Upper lobe of right lung (tissue), 1 donor: Measurements from ENCODE around the gene NCOR1. TPM values are rescaled to one million over a fixed set of nuclear protein-coding genes. Genes with fewer than 3 reads are reported as not detected.
"Not testable (repeated sequence)": the region's sequence is repeated elsewhere in the genome, so short reads cannot be mapped to it uniquely, and the experiment has no call there.

ENCODE experiments used
- ATAC-seq: fragments of 200-7000 bp; cut with Tn5 transposase; one replicate; pipeline ENCODE4 v1.9.1; 2020; ENCODE audit warnings: mild to moderate bottlenecking, moderate library complexity
- DNase-seq: peaks from one replicate; pipeline ENCODE4 v3.0.0-alpha.2; 2020
- H3K27ac ChIP-seq: fragments of 200-600 bp; one replicate; pipeline ENCODE4 v1.8.0; 2022
- H3K27me3 ChIP-seq: fragments of 200-600 bp; one replicate; pipeline ENCODE4 v1.8.0; 2022; ENCODE audit warnings: mild to moderate bottlenecking
- H3K36me3 ChIP-seq: fragments of 200-600 bp; one replicate; pipeline ENCODE4 v1.8.0; 2022
- H3K4me1 ChIP-seq: fragments of 200-600 bp; one replicate; pipeline ENCODE4 v1.8.0; 2022
- H3K4me3 ChIP-seq: fragments of 200-600 bp; one replicate; pipeline ENCODE4 v1.8.0; 2022; ENCODE audit warnings: mild to moderate bottlenecking
- H3K9me3 ChIP-seq: fragments of 200-600 bp; one replicate; pipeline ENCODE4 v1.8.0; 2022
- intact Hi-C: fragments of 100-400 bp; cut with DNase I; formaldehyde crosslinking; loops from one replicate; pipeline ENCODE4 v1.11.0; 2022
- total RNA-seq: library from RNA; stranded (reverse); fragmentation: NEBNext Ultra II Directional; extraction: Animal tissue kit (Norgen Biotek cat#: 25700); gene quantifications from one replicate; pipeline ENCODE4 v1.2.1, GENCODE V29; 2021
- TF ChIP-seq, protein P1 (sequence below): fragments of 200-600 bp; IDR thresholded peaks from one replicate; pipeline ENCODE4 v1.8.0; 2022; ENCODE audit warnings: antibody characterized with exemption
- donor health status: DM: no; HTN: yes; CAD: no; lungs with severe emphysema.

The NCOR1 gene
- total RNA-seq, 1 donor from 2014 or later: 138 TPM

DNA sequence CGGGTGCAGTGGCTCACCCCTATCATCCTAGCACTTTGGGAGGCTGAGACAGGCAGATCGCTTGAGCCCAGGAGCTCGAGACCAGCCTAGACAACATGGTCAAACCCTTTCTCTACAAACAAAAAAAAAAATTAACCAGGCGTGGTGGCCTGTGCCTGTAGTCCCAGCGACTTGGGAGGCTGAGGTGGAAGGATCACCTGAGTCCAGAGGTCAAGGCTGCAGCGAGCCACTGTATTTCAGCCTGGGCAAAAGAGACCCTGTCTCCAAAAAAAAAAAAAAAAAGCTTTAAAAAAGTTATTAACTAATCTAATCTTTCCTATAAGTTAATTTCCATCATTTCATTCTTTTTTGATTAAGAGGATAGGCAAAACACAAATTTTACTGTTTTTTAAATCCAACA, 2.5 kb downstream of the NCOR1 start:
- intact Hi-C loops: no loop called here
- Histone ChIP-seq H3K9me3 (no peaks in the 10 kb centered on the region), H3K36me3 (no peaks in the 10 kb centered on the region), H3K27ac (no peak overlapping the region), H3K4me3 (no peak overlapping the region), H3K4me1 (peaks cover 32% of the 10 kb centered on the region), H3K27me3 (no peaks in the 10 kb centered on the region)
- ATAC-seq (no peak), DNase-seq (no peak)
- TF ChIP-seq, protein P1, sequence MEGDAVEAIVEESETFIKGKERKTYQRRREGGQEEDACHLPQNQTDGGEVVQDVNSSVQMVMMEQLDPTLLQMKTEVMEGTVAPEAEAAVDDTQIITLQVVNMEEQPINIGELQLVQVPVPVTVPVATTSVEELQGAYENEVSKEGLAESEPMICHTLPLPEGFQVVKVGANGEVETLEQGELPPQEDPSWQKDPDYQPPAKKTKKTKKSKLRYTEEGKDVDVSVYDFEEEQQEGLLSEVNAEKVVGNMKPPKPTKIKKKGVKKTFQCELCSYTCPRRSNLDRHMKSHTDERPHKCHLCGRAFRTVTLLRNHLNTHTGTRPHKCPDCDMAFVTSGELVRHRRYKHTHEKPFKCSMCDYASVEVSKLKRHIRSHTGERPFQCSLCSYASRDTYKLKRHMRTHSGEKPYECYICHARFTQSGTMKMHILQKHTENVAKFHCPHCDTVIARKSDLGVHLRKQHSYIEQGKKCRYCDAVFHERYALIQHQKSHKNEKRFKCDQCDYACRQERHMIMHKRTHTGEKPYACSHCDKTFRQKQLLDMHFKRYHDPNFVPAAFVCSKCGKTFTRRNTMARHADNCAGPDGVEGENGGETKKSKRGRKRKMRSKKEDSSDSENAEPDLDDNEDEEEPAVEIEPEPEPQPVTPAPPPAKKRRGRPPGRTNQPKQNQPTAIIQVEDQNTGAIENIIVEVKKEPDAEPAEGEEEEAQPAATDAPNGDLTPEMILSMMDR: no peak

DNA sequence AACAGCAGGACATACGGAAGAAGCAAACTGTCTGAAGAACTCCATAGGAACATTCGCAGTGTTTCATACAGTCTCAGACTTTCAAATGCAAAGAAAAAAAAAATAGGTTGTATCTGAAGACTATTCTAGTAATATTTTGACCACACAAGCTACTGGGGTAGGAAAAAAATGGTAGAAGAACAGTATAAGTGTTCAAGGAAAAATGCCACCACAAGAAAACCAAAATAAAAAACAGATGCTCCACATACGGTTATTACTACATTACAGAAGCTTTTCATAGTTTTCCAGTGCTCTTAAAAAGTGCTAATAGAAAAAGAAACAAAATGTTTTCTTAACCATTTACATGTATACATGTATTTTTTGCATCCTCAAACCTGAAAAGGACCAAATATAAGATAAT, 3.7 kb downstream of the NCOR1 start:
- H3K4me3 ChIP-seq: no peak overlapping the region
- no peaks in the 10 kb centered on the region for H3K9me3 ChIP-seq
- ATAC-seq (no peak), DNase-seq (no peak)
- no peaks in the 10 kb centered on the region for H3K27me3 ChIP-seq
- intact Hi-C loops: no loop called here
- no peaks in the 10 kb centered on the region for H3K36me3 ChIP-seq
- TF ChIP-seq, protein P1: no peak
- H3K4me1 ChIP-seq: peaks cover 30% of the 10 kb centered on the region
- no peak overlapping the region for H3K27ac ChIP-seq

GRCh38 chr17:16204763-16205162, 10.6 kb downstream of the NCOR1 start:
- H3K4me3 ChIP-seq, ATAC-seq, intact Hi-C loops, H3K27ac ChIP-seq, H3K36me3 ChIP-seq, H3K9me3 ChIP-seq, DNase-seq, H3K27me3 ChIP-seq: not testable (repeated sequence)
- peaks cover 37% of the 10 kb centered on the region for H3K4me1 ChIP-seq

DNA sequence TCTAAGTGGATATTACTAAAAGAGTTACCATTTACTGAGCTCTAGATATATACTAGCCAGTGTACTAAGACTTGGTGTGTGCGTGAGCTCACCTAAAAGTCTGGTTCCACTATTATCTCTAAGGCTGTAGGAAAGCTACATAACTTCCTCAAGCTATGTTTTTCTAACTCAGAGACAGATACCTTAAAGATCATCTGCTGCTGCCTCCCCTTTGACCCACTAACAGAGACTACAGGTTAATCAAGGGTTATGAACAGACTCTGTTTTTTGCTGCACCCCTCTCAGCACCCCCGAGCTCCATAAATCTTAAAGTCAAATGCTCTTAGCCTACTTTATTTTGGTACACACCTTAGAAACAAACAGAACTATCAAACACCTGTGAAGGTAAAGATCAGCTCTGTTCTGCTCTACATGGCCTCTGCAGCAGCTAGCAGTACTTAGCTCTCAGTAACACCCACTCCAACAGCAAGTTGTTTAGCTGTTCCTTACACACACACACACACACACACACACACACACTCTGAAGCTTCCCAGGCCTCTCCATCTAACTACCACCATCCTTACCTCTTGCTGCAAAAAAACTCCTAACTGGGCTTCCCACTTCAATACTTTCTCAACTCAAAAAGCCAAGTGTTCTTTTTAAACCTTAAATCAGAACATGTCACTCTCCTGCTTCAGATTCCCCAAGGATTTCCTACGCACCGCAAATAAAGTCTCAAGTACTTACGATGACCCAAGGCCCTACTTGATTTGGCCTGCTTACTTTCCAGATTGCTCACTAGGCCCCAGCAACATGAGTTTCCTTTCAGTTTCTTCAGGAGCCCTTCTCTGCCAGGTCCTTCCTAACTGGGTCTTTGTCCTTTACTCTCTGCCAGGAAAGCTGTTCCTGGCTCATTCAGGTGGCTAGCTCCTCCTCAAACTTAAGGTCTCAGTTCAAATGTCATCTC, 12.5 kb downstream of the NCOR1 start:
- ATAC-seq, H3K9me3 ChIP-seq, H3K36me3 ChIP-seq, DNase-seq, intact Hi-C loops, H3K27me3 ChIP-seq, H3K4me3 ChIP-seq: not testable (repeated sequence)
- Histone ChIP-seq H3K4me1 (peaks cover 48% of the 10 kb centered on the region), H3K27ac (peak overlapping the region; percentile 60)

DNA sequence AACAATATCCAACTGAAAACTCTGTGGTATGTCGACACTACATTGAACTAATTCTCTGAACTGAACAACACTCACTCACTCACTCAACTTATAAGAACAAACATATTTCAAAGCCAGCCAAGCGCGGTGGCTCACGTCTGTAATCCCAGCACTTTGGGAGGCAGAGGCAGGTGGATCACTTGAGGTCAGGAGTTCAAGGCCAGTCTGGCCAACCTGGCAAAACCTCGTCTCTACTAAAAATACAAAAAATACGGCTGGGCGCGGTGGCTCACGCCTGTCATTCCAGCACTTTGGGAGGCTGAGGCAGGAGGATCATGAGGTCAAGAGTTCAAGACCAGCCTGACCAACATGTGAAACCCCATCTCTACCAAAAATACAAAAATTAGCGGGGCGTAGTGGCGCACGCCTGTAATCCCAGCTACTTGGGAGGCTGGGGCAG, 13.6 kb downstream of the NCOR1 start:
- ATAC-seq, H3K9me3 ChIP-seq, intact Hi-C loops, DNase-seq, H3K36me3 ChIP-seq, H3K27ac ChIP-seq, H3K27me3 ChIP-seq, H3K4me3 ChIP-seq: not testable (repeated sequence)
- peaks cover 48% of the 10 kb centered on the region for H3K4me1 ChIP-seq

- DNase-seq (no peak), ATAC-seq (no peak)
- Histone ChIP-seq H3K4me3 (no peak overlapping the region), H3K4me1 (peaks cover 40% of the 10 kb centered on the region), H3K36me3 (peaks cover 4% of the 10 kb centered on the region), H3K27ac (peak overlapping the region; percentile 42), H3K27me3 (no peaks in the 10 kb centered on the region), H3K9me3 (no peaks in the 10 kb centered on the region)
- TF ChIP-seq, protein P1: no peak
- intact Hi-C loops: no loop called here
These were observed 16.2 kb downstream of the NCOR1 start for GRCh38 chr17:16199093-16199492.

GRCh38 chr17:16197276-16197675, 18.1 kb downstream of the NCOR1 start:
- Histone ChIP-seq H3K4me3 (no peak overlapping the region), H3K4me1 (peaks cover 26% of the 10 kb centered on the region), H3K9me3 (no peaks in the 10 kb centered on the region), H3K27ac (no peak overlapping the region), H3K27me3 (no peaks in the 10 kb centered on the region), H3K36me3 (peaks cover 22% of the 10 kb centered on the region)
- intact Hi-C loops: no loop called here
- TF ChIP-seq, protein P1: no peak
- ATAC-seq (no peak), DNase-seq (no peak)

GRCh38 chr17:16194307-16194835, 21.0 kb downstream of the NCOR1 start:
- H3K9me3 ChIP-seq: not testable (repeated sequence)

More at GRCh38 chr17:16194307-16194835, 21.0 kb downstream of the NCOR1 start:
- H3K4me1 ChIP-seq, DNase-seq, H3K27me3 ChIP-seq, intact Hi-C loops, H3K4me3 ChIP-seq, H3K27ac ChIP-seq, ATAC-seq: not testable (repeated sequence)
- H3K36me3 ChIP-seq: peaks cover 49% of the 10 kb centered on the region
